DND-41 (cell line): ENCODE measurements around the gene GPR55.

ENCODE experiments used
- EZH2 ChIP-seq: IDR thresholded peaks from 3 replicates; pipeline ENCODE4 v1.6.1; 2012; ENCODE audit warnings: borderline replicate concordance, low read depth, mild to moderate bottlenecking, moderate library complexity, low read length, inconsistent platforms; ENCODE audit not compliant: severe bottlenecking
- TF ChIP-seq, protein P1 (sequence below): IDR thresholded peaks from 2 replicates; pipeline ENCODE4 v1.5.1; 2012; ENCODE audit warnings: borderline replicate concordance, low read length, moderate library complexity, mild to moderate bottlenecking; ENCODE audit not compliant: poor library complexity, severe bottlenecking; ENCODE audit errors: extremely low read depth

DNA sequence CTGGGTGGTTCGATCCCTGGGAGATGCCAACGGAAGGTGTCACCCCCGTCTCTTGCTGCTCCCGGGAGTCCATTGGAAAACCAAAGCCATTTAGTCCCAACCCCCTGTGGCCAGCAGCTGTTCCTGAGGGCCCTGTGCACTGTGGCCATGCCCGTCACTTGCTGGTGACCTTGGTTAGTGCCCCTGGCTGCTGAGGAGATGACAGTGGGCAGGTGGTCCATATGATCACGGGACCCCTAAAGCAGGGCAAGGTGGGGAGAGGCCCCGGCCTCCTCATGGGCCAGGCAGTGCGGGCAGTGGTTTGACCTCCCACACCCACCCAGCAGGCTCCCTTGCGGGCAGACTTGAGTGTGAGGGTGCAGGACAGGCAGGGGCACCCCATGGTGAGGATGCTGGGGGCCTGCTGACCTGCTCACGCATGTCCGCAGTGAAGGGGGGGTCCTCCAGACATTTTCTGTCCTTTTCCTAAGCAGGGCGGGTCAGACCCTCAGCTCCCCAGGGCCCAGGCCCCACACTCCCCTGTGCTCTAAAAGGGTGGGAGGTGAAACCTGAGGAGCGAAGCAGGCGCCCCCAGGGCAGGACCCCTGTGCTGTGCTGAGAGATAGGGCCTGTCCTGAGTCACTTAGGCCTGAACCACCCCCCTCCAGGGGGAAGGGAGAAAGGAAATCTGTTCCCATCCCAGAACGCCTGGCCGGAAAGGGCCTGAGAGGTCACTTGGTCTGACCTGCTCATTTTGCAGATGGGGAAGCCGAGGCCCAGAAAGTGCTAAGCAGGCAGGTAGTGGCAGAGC lies 53.5 kb downstream of the GPR55 start:
- TF ChIP-seq, protein P1, sequence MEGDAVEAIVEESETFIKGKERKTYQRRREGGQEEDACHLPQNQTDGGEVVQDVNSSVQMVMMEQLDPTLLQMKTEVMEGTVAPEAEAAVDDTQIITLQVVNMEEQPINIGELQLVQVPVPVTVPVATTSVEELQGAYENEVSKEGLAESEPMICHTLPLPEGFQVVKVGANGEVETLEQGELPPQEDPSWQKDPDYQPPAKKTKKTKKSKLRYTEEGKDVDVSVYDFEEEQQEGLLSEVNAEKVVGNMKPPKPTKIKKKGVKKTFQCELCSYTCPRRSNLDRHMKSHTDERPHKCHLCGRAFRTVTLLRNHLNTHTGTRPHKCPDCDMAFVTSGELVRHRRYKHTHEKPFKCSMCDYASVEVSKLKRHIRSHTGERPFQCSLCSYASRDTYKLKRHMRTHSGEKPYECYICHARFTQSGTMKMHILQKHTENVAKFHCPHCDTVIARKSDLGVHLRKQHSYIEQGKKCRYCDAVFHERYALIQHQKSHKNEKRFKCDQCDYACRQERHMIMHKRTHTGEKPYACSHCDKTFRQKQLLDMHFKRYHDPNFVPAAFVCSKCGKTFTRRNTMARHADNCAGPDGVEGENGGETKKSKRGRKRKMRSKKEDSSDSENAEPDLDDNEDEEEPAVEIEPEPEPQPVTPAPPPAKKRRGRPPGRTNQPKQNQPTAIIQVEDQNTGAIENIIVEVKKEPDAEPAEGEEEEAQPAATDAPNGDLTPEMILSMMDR, result no peak
- TF ChIP-seq EZH2, result no peak
